Pancreas (tissue), 10 donors: Measurements from ENCODE around the gene TEKT3. TPM values are rescaled to one million over a fixed set of nuclear protein-coding genes. Genes with fewer than 3 reads are reported as not detected.

ENCODE experiments used
- ATAC-seq, 4 donors: fragments of 200-7000 bp; cut with Tn5 transposase; one replicate each; pipeline versions ENCODE4 v1.8.0 to v1.9.1; 2020; ENCODE audit warnings: mild to moderate bottlenecking in 4 of 4, moderate library complexity in 4 of 4
- DNase-seq, 6 donors: peaks; one replicate each; pipeline ENCODE4 v3.0.0-alpha.2; 2020
- FAIRE-seq: peaks from 2 replicates; lab custom pipeline; 2012; peaks lifted over from hg19 to GRCh38; lab: Jason Lieb, UNC
- H3K27ac ChIP-seq, 4 donors: fragments of 200-600 bp; sonication (generic); 1 replicate in 3 of 4; 2 replicates in 1 of 4; pipeline versions ENCODE4 v1.5.0 to v1.8.0; 2020
- H3K27me3 ChIP-seq, 4 donors: fragments of 200-600 bp; one replicate each; pipeline ENCODE4 v1.8.0; 2021
- H3K36me3 ChIP-seq, 3 donors: fragments of 200-600 bp; sonication (generic) in 1 of 3; one replicate each; pipeline versions ENCODE4 v1.5.0 to v1.8.0; 2020 to 2021
- H3K4me1 ChIP-seq, 3 donors: fragments of 200-600 bp; one replicate each; pipeline ENCODE4 v1.8.0; 2021
- H3K4me3 ChIP-seq, 4 donors: fragments of 200-600 bp; sonication (generic) in 2 of 4; one replicate each; pipeline versions ENCODE4 v1.5.0 to v1.8.0; 2020 to 2021
- H3K9me3 ChIP-seq, 4 donors: fragments of 200-600 bp; one replicate each; pipeline ENCODE4 v1.8.0; 2021
- CTCF ChIP-seq, 4 donors: fragments of 200-600 bp; sonication (generic) in 3 of 4; IDR thresholded peaks; one replicate each; pipeline versions ENCODE4 v1.5.0 to v1.8.0; 2021; ENCODE audit warnings: antibody characterized with exemption in 4 of 4
- WGBS, 2 donors: extraction: QIAGEN DNeasy Blood & Tissue Kit; methylation state at CpG; one replicate each; pipeline ENCODE4 v1.1.7; 2013; 5-methylcytosine and 5-hydroxymethylcytosine counted together
- intact Hi-C, 3 donors: fragments of 100-400 bp; cut with DNase I; formaldehyde crosslinking; loops; one replicate each; pipeline versions ENCODE4 v1.11.1 to v1.14.2; 2022
- polyA plus RNA-seq, 2 donors: library from polyadenylated mRNA; stranded (reverse); fragments of 200-250 nt; gene quantifications; one replicate each; pipeline ENCODE4 v1.2.3, GENCODE V29; 2013
- total RNA-seq, 6 donors: library from RNA; stranded (reverse); fragmentation: NEBNext Ultra II Directional in 4 of 6; extraction: Animal tissue kit (Norgen Biotek cat#: 25700) in 4 of 6; gene quantifications; one replicate each; pipeline versions ENCODE4 v1.2.1 to v1.2.4, GENCODE V29; 2021 to 2023
- donor health status: healthy with polysubstance abuse.
- donor health status: DM: no; HTN: no; CAD: no; lungs with moderate emphysema.
- donor health status: DM: no; HTN: no; CAD: no.
- donor health status: control.
- donor health status: control.
- donor health status: Bipolar disorder and iron deficiency.
- donor health status: DM: yes; HTN: yes; CAD: no.
- donor health status: DM: no; HTN: no; CAD: no.
- donor health status: DM: no; HTN: no; CAD: no.
- donor health status: DM: yes; HTN: yes; CAD: no.

TEKT3 gene
- total and polyA plus RNA-seq, 8 donors, result 0.23 to 2.7 (median 0.43) TPM; not detected in 3

GRCh38 chr17:15354256-15354655, 12.9 kb upstream of the TEKT3 start:
- no peaks in the 10 kb centered on the region for H3K9me3 ChIP-seq
- no peaks in the 10 kb centered on the region for H3K36me3 ChIP-seq
- H3K4me1 ChIP-seq, result no peaks in the 10 kb centered on the region
- TF ChIP-seq CTCF (IDR thresholded peaks at IDR 0.05), result no peak
- no peak overlapping the region for H3K27ac ChIP-seq
- FAIRE-seq, result peak; percentile 61
- no peak for ATAC-seq
- 79 to 83% methylated on average over 3 of the region's 3 CpGs for WGBS, 2 donors
- no peak for DNase-seq
- intact Hi-C loops, result no loop called here
- H3K4me3 ChIP-seq, result no peak overlapping the region
- no peaks in the 10 kb centered on the region for H3K27me3 ChIP-seq

- intact Hi-C loops, result no loop called here
- no peak overlapping the region for H3K4me3 ChIP-seq
- TF ChIP-seq CTCF (IDR thresholded peaks at IDR 0.05), result no peak
- H3K9me3 ChIP-seq, result no peaks in the 10 kb centered on the region
- FAIRE-seq, result no peak
- no peak for DNase-seq
- no peak overlapping the region for H3K27ac ChIP-seq
- no peaks in the 10 kb centered on the region for H3K27me3 ChIP-seq
- 52 to 63% methylated on average over 3 of the region's 3 CpGs for WGBS, 2 donors
- no peaks in the 10 kb centered on the region for H3K36me3 ChIP-seq
- ATAC-seq, result peak in 3 of 4 donors; percentile 55 to 78 (median 64)
- H3K4me1 ChIP-seq, result no peaks in the 10 kb centered on the region
Observed at GRCh38 chr17:15351925-15352324, 10.5 kb upstream of the TEKT3 start.

- H3K27me3 ChIP-seq, result no peaks in the 10 kb centered on the region
- H3K36me3 ChIP-seq, result no peaks in the 10 kb centered on the region
- DNase-seq (no peak), FAIRE-seq (no peak), ATAC-seq (no peak)
- no peaks in the 10 kb centered on the region for H3K4me1 ChIP-seq
- H3K4me3 ChIP-seq, result no peak overlapping the region
- intact Hi-C loops, result no loop called here
- no peaks in the 10 kb centered on the region for H3K9me3 ChIP-seq
- WGBS, 2 donors, result 60 to 73% methylated on average over 4 of the region's 4 CpGs
- H3K27ac ChIP-seq, result no peak overlapping the region
- no peak for TF ChIP-seq CTCF (IDR thresholded peaks at IDR 0.05)
Observed at GRCh38 chr17:15351478-15351840, 10.1 kb upstream of the TEKT3 start.

- DNase-seq (no peak), FAIRE-seq (peak; percentile 91), ATAC-seq (no peak)
- Histone ChIP-seq H3K9me3 (no peaks in the 10 kb centered on the region), H3K4me1 (no peaks in the 10 kb centered on the region), H3K4me3 (no peak overlapping the region), H3K27me3 (no peaks in the 10 kb centered on the region), H3K36me3 (no peaks in the 10 kb centered on the region), H3K27ac (no peak overlapping the region)
- no peak for TF ChIP-seq CTCF (IDR thresholded peaks at IDR 0.05)
- 79% methylated on average over 10 of the region's 10 CpGs for WGBS, 2 donors
- intact Hi-C loops, result no loop called here
Observed at GRCh38 chr17:15350777-15351477, 9.5 kb upstream of the TEKT3 start.

GRCh38 chr17:15349119-15349518, 7.7 kb upstream of the TEKT3 start:
- FAIRE-seq (no peak), ATAC-seq (no peak), DNase-seq (no peak)
- Histone ChIP-seq H3K27ac (no peak overlapping the region), H3K4me3 (no peak overlapping the region), H3K36me3 (no peaks in the 10 kb centered on the region), H3K9me3 (no peaks in the 10 kb centered on the region), H3K27me3 (no peaks in the 10 kb centered on the region), H3K4me1 (no peaks in the 10 kb centered on the region)
- intact Hi-C loops, result no loop called here
- WGBS, 2 donors, result 57 to 68% methylated on average over 2 of the region's 2 CpGs
- no peak for TF ChIP-seq CTCF (IDR thresholded peaks at IDR 0.05)
